Fibroblast of pulmonary artery (primary cell): ENCODE data around the gene RNF144A.

Experiments used
- DNase-seq: peaks from one replicate; pipeline ENCODE4 v3.0.0-alpha.2; 2010; ENCODE audit warnings: low read depth
- H3K4me3 ChIP-seq: replicated peaks from 2 replicates; pipeline ENCODE4 v1.5.1; 2011; ENCODE audit warnings: low read depth, mild to moderate bottlenecking, control low read depth, low read length, moderate library complexity
- CTCF ChIP-seq: IDR thresholded peaks from 2 replicates; pipeline ENCODE4 v1.5.1; 2011; ENCODE audit warnings: mild to moderate bottlenecking, control low read depth, low read length, inconsistent platforms; ENCODE audit errors: missing control alignments

The RNF144A gene

GRCh38 chr2:6952101-6952500 lies 34.9 kb downstream of the RNF144A start:
- DNase-seq, result no peak
- TF ChIP-seq CTCF, result no peak
- H3K4me3 ChIP-seq, result no peak overlapping the region

GRCh38 chr2:6954586-6954985 lies 37.4 kb downstream of the RNF144A start:
- H3K4me3 ChIP-seq, result no peak overlapping the region
- no peak for TF ChIP-seq CTCF
- DNase-seq, result peak; percentile 16

- no peak overlapping the region for H3K4me3 ChIP-seq
- TF ChIP-seq CTCF, result no peak
- no peak for DNase-seq
Measured at GRCh38 chr2:6955511-6956136, 38.4 kb downstream of the RNF144A start.

- H3K4me3 ChIP-seq, result no peak overlapping the region
- no peak for TF ChIP-seq CTCF
- no peak for DNase-seq
Measured at GRCh38 chr2:6956566-6956965, 39.4 kb downstream of the RNF144A start.

GRCh38 chr2:6957031-6957714 lies 40.0 kb downstream of the RNF144A start:
- no peak for DNase-seq
- no peak for TF ChIP-seq CTCF
- no peak overlapping the region for H3K4me3 ChIP-seq

GRCh38 chr2:6957910-6958615 lies 40.9 kb downstream of the RNF144A start:
- no peak overlapping the region for H3K4me3 ChIP-seq
- TF ChIP-seq CTCF, result no peak
- no peak for DNase-seq
